SJCRH30 (cell line): ENCODE results near the gene HLA-DRA. TPM values are rescaled to one million over a fixed set of nuclear protein-coding genes. Genes with fewer than 3 reads are reported as not detected.
"Not testable (repeated sequence)": the region's sequence is repeated elsewhere in the genome, so short reads cannot be mapped to it uniquely, and the experiment has no call there.

Source experiments
- DNase-seq, 2 experiments: peaks; one replicate each; pipeline ENCODE4 v3.0.0-alpha.2; 2015 to 2020
- H3K27ac ChIP-seq: fragments of 250-450 bp; sonication (Bioruptor Pico); 2 replicates; pipeline ENCODE4 v1.5.1; 2020; ENCODE audit warnings: mild to moderate bottlenecking, moderate library complexity
- H3K27me3 ChIP-seq: fragments of 250-450 bp; sonication (Bioruptor Pico); 2 replicates; pipeline ENCODE4 v1.5.1; 2020; ENCODE audit warnings: mild to moderate bottlenecking, moderate library complexity
- H3K36me3 ChIP-seq: fragments of 250-450 bp; sonication (Bioruptor Pico); 2 replicates; pipeline ENCODE4 v1.5.1; 2020; ENCODE audit warnings: mild to moderate bottlenecking, moderate library complexity
- H3K4me1 ChIP-seq: fragments of 250-450 bp; sonication (Bioruptor Pico); 2 replicates; pipeline ENCODE4 v1.5.1; 2020; ENCODE audit warnings: mild to moderate bottlenecking, moderate library complexity
- H3K4me3 ChIP-seq: fragments of 250-450 bp; sonication (Bioruptor Pico); 2 replicates; pipeline ENCODE4 v1.5.1; 2020; ENCODE audit warnings: mild to moderate bottlenecking, moderate library complexity
- H3K9me3 ChIP-seq: fragments of 250-450 bp; sonication (Bioruptor Pico); replicated peaks from 2 replicates; pipeline ENCODE4 v1.5.1; 2020; ENCODE audit warnings: mild to moderate bottlenecking, moderate library complexity
- total RNA-seq: library from RNA; depleted of rRNA; stranded (reverse); fragments of >200 nt; shearing (Covaris generic); gene quantifications from 2 replicates; pipeline ENCODE4 v1.2.3, GENCODE V29; 2014

Gene HLA-DRA
- total RNA-seq, 1 experiment from 2014 or later = not detected

DNA sequence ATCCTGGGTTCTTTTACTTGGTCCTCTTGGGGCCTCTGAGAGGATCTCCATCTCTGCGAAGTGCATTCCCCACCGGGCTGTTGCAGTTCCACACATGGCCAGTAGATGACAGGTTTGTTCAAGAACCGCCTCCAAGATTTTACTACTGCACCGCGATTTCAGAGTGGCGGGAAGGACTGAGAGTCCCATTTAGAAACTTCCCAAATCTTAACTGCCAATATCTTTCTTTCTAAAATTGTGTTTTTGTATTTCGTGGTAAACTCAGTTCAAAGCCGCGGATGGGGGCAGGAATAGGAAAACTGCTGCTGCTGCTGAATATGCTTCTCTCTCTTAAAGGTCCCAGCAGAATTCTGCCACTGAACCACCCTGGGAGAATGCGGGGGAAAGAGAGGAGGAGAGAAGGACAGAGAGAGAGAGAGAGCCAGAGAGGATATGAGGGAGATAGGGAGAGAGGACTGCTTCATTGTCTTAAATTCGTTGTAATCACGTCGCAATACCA lies 24.1 kb upstream of the HLA-DRA start:
- DNase-seq = peak; percentile 66 to 80
- H3K4me1 ChIP-seq = no peaks in the 10 kb centered on the region
- H3K27me3 ChIP-seq = peaks cover 9% of the 10 kb centered on the region; the same call in 1 of the 2 replicates
- no peaks in the 10 kb centered on the region for H3K36me3 ChIP-seq
- no peaks in the 10 kb centered on the region for H3K9me3 ChIP-seq
- no peak overlapping the region for H3K27ac ChIP-seq
- H3K4me3 ChIP-seq = no peak overlapping the region

DNA sequence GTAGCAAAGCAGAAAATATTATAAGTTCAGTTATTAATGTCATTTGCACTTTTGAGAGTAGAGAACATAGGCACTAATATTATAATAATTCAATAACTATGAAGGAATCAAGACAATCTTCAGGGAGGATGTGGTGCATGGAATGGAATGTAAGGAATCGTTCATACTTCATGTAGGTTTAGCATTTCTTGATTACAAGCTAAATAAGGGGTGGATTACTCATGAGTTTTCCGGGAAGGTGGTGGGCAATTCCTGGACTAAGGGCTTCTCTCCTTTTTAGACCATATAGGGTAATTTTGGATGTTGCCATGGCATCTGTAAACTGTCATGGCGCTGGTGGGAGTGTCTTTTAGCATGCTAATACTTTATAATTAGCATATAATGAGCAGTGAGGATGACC lies 23.7 kb upstream of the HLA-DRA start:
- peaks cover 9% of the 10 kb centered on the region; the same call in 1 of the 2 replicates for H3K27me3 ChIP-seq
- no peaks in the 10 kb centered on the region for H3K36me3 ChIP-seq
- H3K4me1 ChIP-seq = no peaks in the 10 kb centered on the region
- DNase-seq = no peak
- H3K4me3 ChIP-seq = no peak overlapping the region
- H3K9me3 ChIP-seq = no peaks in the 10 kb centered on the region
- no peak overlapping the region for H3K27ac ChIP-seq

- H3K4me3 ChIP-seq = no peak overlapping the region
- H3K4me1 ChIP-seq = no peaks in the 10 kb centered on the region
- DNase-seq = no peak
- H3K36me3 ChIP-seq = no peaks in the 10 kb centered on the region
- no peak overlapping the region for H3K27ac ChIP-seq
- no peaks in the 10 kb centered on the region for H3K27me3 ChIP-seq
- H3K9me3 ChIP-seq = no peaks in the 10 kb centered on the region
These were observed 14.9 kb upstream of the HLA-DRA start for GRCh38 chr6:32424589-32425300.

- Histone ChIP-seq H3K9me3 (no peaks in the 10 kb centered on the region), H3K4me3 (no peak overlapping the region), H3K36me3 (no peaks in the 10 kb centered on the region), H3K27me3 (no peaks in the 10 kb centered on the region), H3K27ac (no peak overlapping the region), H3K4me1 (no peaks in the 10 kb centered on the region)
- no peak for DNase-seq
These were observed 13.3 kb upstream of the HLA-DRA start for GRCh38 chr6:32426338-32426737.

GRCh38 chr6:32427218-32427617 lies 12.5 kb upstream of the HLA-DRA start:
- no peak overlapping the region for H3K27ac ChIP-seq
- H3K27me3 ChIP-seq = no peaks in the 10 kb centered on the region
- no peak overlapping the region for H3K4me3 ChIP-seq
- no peak for DNase-seq
- H3K36me3 ChIP-seq = no peaks in the 10 kb centered on the region
- H3K9me3 ChIP-seq = no peaks in the 10 kb centered on the region
- no peaks in the 10 kb centered on the region for H3K4me1 ChIP-seq

DNA sequence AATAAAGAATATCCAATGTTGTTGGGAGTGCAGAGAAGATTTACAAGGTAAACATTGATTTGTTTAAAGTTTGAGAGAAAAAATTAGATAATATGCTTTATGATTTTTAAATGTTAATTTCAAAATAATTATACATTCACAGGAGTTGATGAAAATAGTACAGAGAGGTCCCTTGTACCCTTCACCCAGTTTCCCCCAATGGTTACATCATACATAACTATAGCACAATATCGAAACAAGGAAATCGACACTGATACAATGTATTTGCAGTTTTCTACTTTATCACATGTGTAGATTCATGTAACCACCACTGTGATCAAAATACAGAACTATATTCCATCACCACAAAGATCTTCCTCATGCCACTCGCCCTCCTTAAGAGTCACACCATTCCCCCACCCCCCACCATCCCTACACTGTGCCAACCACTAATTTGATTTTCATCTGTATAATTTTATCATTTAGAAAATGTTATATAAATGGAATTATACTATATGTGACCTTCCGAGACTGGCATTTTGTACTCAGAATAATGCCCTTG lies 11.7 kb upstream of the HLA-DRA start:
- Histone ChIP-seq H3K4me3 (no peak overlapping the region), H3K9me3 (no peaks in the 10 kb centered on the region), H3K36me3 (no peaks in the 10 kb centered on the region), H3K4me1 (no peaks in the 10 kb centered on the region), H3K27ac (no peak overlapping the region), H3K27me3 (no peaks in the 10 kb centered on the region)
- no peak for DNase-seq

DNA sequence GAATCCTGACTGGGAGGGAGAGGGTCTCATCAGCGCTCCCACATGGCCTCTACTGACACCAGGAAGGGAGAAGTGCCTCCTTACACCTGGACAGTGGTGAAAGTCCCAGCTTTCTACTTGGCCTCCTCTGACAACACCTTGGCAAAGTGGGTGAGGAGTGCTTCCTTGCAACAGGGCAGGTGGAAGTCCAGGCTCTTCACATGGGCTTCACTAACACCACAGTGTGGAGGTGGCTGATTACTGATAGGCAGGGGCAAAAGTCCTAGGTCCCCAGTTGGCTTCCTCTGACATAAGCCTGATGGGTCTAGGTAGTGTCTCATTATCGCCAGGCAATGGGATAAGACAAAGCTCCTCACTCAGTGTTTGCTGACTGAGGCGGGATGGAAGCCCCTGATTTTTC lies 9.5 kb upstream of the HLA-DRA start:
- H3K27me3 ChIP-seq = no peaks in the 10 kb centered on the region
- H3K4me1 ChIP-seq = no peaks in the 10 kb centered on the region
- H3K36me3 ChIP-seq = no peaks in the 10 kb centered on the region
- H3K4me3 ChIP-seq = no peak overlapping the region
- H3K27ac ChIP-seq = no peak overlapping the region
- no peak for DNase-seq
- H3K9me3 ChIP-seq = no peaks in the 10 kb centered on the region

DNA sequence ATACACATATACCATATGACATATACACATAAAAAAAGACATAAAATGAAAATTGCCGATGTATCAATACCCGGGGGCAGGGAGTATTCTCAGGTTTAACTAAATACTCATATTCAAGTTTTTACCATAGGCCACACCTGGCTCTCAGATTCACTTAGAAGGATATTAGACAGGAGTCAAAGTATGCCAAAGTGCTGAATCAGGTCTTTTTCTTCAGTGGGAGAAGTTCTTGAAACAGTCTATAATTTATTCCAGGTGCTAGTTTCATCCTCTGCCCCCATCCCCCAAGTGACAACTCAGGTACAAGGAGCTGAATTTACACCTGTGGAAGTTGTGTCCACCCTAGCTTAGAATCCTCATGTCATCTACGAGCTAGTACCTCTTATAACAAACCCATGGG lies 8.5 kb upstream of the HLA-DRA start:
- H3K9me3 ChIP-seq = no peaks in the 10 kb centered on the region

DNA sequence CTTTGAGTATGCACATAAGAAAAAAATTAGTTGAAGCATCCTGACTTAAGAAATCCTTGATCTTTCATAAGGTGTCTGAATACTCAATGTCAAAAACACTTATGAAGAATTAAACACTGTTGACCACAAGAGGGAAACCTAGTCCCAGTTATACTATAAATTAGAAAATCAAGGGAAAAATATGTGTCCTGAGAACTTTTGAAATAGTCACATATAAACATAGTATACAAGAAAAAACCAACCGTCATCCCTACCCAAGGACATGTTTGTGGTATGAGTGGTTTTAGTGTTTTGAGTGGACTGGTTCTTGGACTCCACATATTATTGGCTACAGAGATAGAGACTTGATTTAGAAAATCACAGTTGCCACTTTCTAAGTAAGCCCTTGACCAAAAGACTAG lies 7.6 kb upstream of the HLA-DRA start:
- Histone ChIP-seq H3K36me3 (no peaks in the 10 kb centered on the region), H3K27ac (no peak overlapping the region), H3K4me1 (no peaks in the 10 kb centered on the region), H3K27me3 (no peaks in the 10 kb centered on the region), H3K9me3 (no peaks in the 10 kb centered on the region), H3K4me3 (no peak overlapping the region)
- peak in 1 of 2 experiments; percentile 28 for DNase-seq

More for the DNA sequence above, 8.5 kb upstream of the HLA-DRA start:
- Histone ChIP-seq H3K4me1 (no peaks in the 10 kb centered on the region), H3K36me3 (no peaks in the 10 kb centered on the region), H3K4me3 (no peak overlapping the region), H3K27ac (no peak overlapping the region), H3K27me3 (no peaks in the 10 kb centered on the region)
- DNase-seq = no peak

DNA sequence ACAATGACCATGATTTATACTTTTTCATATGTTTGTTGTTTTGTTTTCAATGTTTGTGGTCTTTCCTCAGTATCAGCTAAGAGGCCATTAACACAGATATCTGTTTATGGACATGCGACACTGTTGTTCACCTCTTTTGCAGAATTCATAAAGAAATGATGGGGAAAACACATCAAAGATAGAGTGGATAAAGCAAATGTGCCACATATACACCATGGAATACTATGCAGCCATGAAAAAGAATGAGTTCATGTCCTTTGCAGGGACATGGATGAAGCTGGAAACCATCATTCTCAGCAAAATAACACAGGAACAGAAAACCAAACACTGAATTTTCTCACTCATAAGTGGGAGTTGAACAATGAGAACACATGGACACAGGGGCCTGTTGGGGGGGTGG lies 5.7 kb upstream of the HLA-DRA start:
- not testable (repeated sequence) for H3K27me3 ChIP-seq, H3K4me3 ChIP-seq, H3K9me3 ChIP-seq, H3K27ac ChIP-seq, H3K36me3 ChIP-seq, DNase-seq, H3K4me1 ChIP-seq

GRCh38 chr6:32436186-32436585 lies 3.5 kb upstream of the HLA-DRA start:
- H3K9me3 ChIP-seq = no peaks in the 10 kb centered on the region
- no peak overlapping the region for H3K27ac ChIP-seq
- H3K4me3 ChIP-seq = no peak overlapping the region
- H3K27me3 ChIP-seq = no peaks in the 10 kb centered on the region
- no peak for DNase-seq
- no peaks in the 10 kb centered on the region for H3K36me3 ChIP-seq
- H3K4me1 ChIP-seq = no peaks in the 10 kb centered on the region

DNA sequence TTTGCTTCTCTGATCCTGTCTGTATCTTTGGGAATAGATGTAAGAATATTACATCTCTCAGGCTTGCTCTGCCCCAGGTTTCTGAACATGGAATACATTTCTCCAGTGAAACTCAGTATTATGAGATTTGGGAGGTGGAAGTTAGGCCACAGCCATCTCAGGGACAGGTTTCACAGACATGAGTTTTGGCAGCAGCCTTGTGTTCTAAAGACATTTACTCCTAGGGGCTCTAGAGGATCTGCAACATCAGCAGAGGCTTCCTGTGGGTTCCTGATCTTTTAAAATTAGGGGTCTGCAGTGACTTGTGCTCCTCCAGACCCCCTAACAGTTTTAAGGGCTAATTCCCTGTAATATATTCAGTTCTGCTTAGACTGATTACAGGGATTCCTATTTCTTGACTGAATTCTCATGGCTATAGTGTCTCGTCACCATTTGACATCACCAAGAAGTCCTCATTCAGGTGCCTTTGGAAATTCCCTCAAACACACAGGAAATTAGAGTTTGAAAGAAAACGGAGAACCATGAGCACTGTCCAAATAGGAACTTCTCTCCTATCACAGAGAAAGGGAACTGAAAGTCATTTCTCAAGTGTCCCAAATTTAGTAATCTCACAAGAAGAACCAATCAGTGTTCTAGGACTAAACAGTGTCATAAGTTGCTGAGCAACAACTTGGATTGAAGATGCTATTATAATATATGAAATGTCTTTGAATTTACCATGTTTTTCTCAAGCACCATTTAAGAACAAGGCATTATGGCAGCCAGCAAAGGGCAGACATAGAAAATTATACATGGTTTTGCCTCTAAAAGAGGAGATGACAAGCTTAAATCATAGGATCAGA lies 2.5 kb upstream of the HLA-DRA start:
- Histone ChIP-seq H3K4me1 (no peaks in the 10 kb centered on the region), H3K27ac (no peak overlapping the region), H3K9me3 (no peaks in the 10 kb centered on the region), H3K36me3 (no peaks in the 10 kb centered on the region), H3K4me3 (no peak overlapping the region), H3K27me3 (no peaks in the 10 kb centered on the region)
- no peak for DNase-seq

- H3K36me3 ChIP-seq = no peaks in the 10 kb centered on the region
- H3K27ac ChIP-seq = no peak overlapping the region
- H3K9me3 ChIP-seq = no peaks in the 10 kb centered on the region
- no peaks in the 10 kb centered on the region for H3K4me1 ChIP-seq
- no peak overlapping the region for H3K4me3 ChIP-seq
- no peaks in the 10 kb centered on the region for H3K27me3 ChIP-seq
- no peak for DNase-seq
These were observed 548 bp upstream of the HLA-DRA start for GRCh38 chr6:32439139-32439538.

DNA sequence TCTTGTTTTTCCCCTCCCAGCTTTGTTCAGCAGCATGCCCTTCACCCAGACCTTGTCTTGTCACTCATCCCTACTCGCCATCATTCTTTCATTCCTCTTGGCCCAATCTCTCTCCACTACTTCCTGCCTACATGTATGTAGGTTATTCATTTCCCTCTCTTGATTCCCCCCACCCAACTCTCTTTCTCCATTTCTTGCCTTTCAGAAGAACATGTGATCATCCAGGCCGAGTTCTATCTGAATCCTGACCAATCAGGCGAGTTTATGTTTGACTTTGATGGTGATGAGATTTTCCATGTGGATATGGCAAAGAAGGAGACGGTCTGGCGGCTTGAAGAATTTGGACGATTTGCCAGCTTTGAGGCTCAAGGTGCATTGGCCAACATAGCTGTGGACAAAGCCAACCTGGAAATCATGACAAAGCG lies 2.6 kb downstream of the HLA-DRA start:
- Histone ChIP-seq H3K9me3 (no peaks in the 10 kb centered on the region), H3K36me3 (no peaks in the 10 kb centered on the region), H3K4me3 (no peak overlapping the region), H3K4me1 (no peaks in the 10 kb centered on the region), H3K27me3 (no peaks in the 10 kb centered on the region), H3K27ac (no peak overlapping the region)
- no peak for DNase-seq

DNA sequence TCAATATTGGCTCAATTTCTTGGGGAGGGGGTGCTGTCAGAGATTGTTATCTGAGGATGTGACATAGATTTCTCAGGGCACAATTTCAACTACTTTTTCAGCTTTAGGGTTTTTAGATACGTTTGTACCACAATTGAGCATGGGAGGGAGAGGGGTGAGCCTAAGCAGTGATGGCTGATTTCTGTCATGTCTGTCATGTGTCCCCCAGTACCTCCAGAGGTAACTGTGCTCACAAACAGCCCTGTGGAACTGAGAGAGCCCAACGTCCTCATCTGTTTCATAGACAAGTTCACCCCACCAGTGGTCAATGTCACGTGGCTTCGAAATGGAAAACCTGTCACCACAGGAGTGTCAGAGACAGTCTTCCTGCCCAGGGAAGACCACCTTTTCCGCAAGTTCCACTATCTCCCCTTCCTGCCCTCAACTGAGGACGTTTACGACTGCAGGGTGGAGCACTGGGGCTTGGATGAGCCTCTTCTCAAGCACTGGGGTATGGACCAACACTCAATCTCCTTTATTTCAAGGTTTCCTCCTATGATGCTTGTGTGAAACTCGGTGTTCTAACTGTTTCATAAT lies 3.4 kb downstream of the HLA-DRA start:
- Histone ChIP-seq H3K27ac (no peak overlapping the region), H3K27me3 (no peaks in the 10 kb centered on the region), H3K36me3 (no peaks in the 10 kb centered on the region), H3K4me1 (no peaks in the 10 kb centered on the region), H3K4me3 (no peak overlapping the region), H3K9me3 (no peaks in the 10 kb centered on the region)
- DNase-seq = no peak
